Small intestine (tissue), 7 donors: ENCODE results near the gene HERC3. TPM values are rescaled to one million over a fixed set of nuclear protein-coding genes. Genes with fewer than 3 reads are reported as not detected.
A peak's percentile ranks its signal among the peaks of the same experiment; 100 is the strongest.

Experiments
- DNase-seq, 2 donors: peaks; one replicate each; pipeline versions ENCODE4 v3.0.0 to v3.0.0-alpha.2; 2013
- FAIRE-seq: peaks from 2 replicates; lab custom pipeline; 2012; peaks lifted over from hg19 to GRCh38; lab: Jason Lieb, UNC
- H3K27ac ChIP-seq, 3 donors: one replicate each; pipeline ENCODE4 v1.5.1; 2013; ENCODE audit warnings: low read length in 2 of 3, mild to moderate bottlenecking in 2 of 3, control low read depth in 1 of 3, inconsistent platforms in 1 of 3, low read depth in 1 of 3, moderate library complexity in 1 of 3
- H3K27me3 ChIP-seq, 3 donors: one replicate each; pipeline ENCODE4 v1.6.1; 2013; ENCODE audit warnings: low read length in 3 of 3, inconsistent platforms in 1 of 3; ENCODE audit not compliant: control insufficient read depth in 3 of 3, insufficient read depth in 3 of 3
- H3K36me3 ChIP-seq, 3 donors: one replicate each; pipeline ENCODE4 v1.6.1; 2013; ENCODE audit warnings: low read length in 3 of 3, inconsistent platforms in 1 of 3, low read depth in 1 of 3, mild to moderate bottlenecking in 1 of 3, moderate library complexity in 1 of 3; ENCODE audit not compliant: control insufficient read depth in 3 of 3, insufficient read depth in 2 of 3
- H3K4me1 ChIP-seq, 3 donors: one replicate each; pipeline ENCODE4 v1.6.1; 2013; ENCODE audit warnings: low read length in 2 of 3, inconsistent platforms in 1 of 3, low read depth in 1 of 3, mild to moderate bottlenecking in 1 of 3, moderate library complexity in 1 of 3; ENCODE audit not compliant: control insufficient read depth in 3 of 3, insufficient read depth in 2 of 3
- H3K4me3 ChIP-seq, 3 donors: one replicate each; pipeline ENCODE4 v1.5.1; 2013; ENCODE audit warnings: low read length in 3 of 3, control low read depth in 1 of 3, inconsistent platforms in 1 of 3, low read depth in 1 of 3, mild to moderate bottlenecking in 1 of 3, moderate library complexity in 1 of 3
- H3K9me3 ChIP-seq, 2 donors: one replicate each; pipeline ENCODE4 v1.6.1; 2013; ENCODE audit warnings: low read depth in 1 of 2, low read length in 1 of 2; ENCODE audit not compliant: control insufficient read depth in 2 of 2, insufficient read depth in 1 of 2
- WGBS, 3 donors: extraction: QIAGEN DNeasy Blood & Tissue Kit; methylation state at CpG; one replicate each; pipeline ENCODE4 v1.1.7; 2013; 5-methylcytosine and 5-hydroxymethylcytosine counted together
- polyA plus RNA-seq, 4 donors: library from polyadenylated mRNA; stranded (reverse) in 3 of 4; unstranded in 1 of 4; fragments of 200-250 nt in 3 of 4; fragments of 120-200 nt in 1 of 4; gene quantifications; one replicate each; pipeline versions ENCODE4 v1.2.1 to v1.2.3, GENCODE V29; 2013
- donor health status: healthy with polysubstance abuse.
- donor health status: control.
- donor health status: control.
- donor health status: Bipolar disorder and iron deficiency.
- donor health status: healthy.

Gene HERC3
- polyA plus RNA-seq, 4 donors, result 6.6 to 17.2 (median 10.6) TPM

DNA sequence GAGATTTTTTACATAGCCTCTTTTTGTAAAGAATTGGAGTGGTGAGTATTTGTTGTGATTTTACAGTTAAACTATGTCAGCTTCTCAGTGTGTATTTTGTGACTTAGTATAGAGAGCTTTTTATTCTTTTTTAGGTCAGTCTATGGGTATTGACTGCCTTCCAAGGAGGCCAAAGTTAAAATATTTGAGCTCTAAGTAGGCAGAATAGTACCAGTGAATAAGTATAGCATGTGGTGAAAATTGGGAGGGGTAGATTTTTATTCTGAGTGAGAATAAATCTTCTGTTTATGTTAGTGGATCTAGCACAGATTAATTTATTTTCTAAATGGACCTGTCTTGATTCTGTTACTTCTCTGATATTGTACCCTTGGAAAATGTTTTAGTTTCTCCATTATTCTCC lies 37.5 kb downstream of the HERC3 start:
- Histone ChIP-seq H3K36me3 (peaks cover 0 to 4% (median 0%) of the 10 kb centered on the region in 3 donors), H3K27ac (no peak overlapping the region), H3K4me1 (no peaks in the 10 kb centered on the region), H3K9me3 (peaks cover 0 to 17% of the 10 kb centered on the region in 2 donors), H3K27me3 (no peaks in the 10 kb centered on the region), H3K4me3 (no peak overlapping the region)
- FAIRE-seq (no peak), DNase-seq (no peak)

DNA sequence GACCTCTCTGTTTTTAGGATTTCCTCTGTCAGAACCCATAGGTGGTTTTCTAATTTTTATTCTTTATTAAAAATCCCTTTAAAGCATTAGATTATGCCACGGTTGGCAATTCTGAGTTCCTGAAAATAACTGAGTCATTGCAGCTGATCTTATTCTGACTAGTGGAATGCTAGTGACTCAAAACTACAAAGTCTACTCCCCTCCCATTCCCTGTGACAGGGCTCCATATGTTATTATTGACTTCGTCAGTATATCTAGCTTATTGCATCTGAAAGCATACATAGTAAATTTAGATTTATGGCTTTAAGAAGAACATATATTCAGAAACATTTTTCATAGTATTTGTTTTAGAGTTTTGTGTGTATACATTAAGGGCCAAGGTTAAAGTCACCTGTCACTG lies 38.5 kb downstream of the HERC3 start:
- Histone ChIP-seq H3K36me3 (peaks cover 0 to 4% (median 0%) of the 10 kb centered on the region in 3 donors), H3K27me3 (no peaks in the 10 kb centered on the region), H3K9me3 (peaks cover 0 to 20% of the 10 kb centered on the region in 2 donors), H3K4me3 (no peak overlapping the region), H3K4me1 (no peaks in the 10 kb centered on the region), H3K27ac (no peak overlapping the region)
- peak; percentile 8 to 38 for DNase-seq
- peak; percentile 53 for FAIRE-seq
- 64 to 78% (median 73%) methylated on average over 2 of the region's 2 CpGs for WGBS, 3 donors

DNA sequence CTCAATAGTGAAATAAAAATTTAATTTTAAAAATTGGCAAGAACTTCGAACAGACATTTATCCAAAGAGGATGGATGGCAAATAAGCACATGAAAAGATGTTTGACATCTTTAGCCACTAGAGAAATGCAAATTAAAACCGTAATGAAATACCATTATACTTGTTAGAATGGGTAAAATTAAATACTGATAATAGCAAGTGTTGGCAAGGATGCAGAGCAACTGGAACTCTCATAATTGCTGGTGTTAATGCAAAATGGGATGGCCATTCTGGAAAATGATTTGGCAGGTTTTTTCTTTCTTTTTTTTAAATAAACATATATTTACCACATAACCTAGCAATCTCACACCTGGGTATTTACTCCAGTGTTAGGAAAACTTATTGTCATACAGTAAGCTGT lies 51.7 kb downstream of the HERC3 start:
- DNase-seq, result no peak
- Histone ChIP-seq H3K9me3 (peaks cover 0 to 4% of the 10 kb centered on the region in 2 donors), H3K27ac (no peak overlapping the region), H3K36me3 (no peaks in the 10 kb centered on the region), H3K4me1 (no peaks in the 10 kb centered on the region), H3K4me3 (no peak overlapping the region), H3K27me3 (no peaks in the 10 kb centered on the region)
- no peak for FAIRE-seq
- WGBS, 3 donors, result 94 to 96% (median 95%) methylated on average over 2 of the region's 2 CpGs

DNA sequence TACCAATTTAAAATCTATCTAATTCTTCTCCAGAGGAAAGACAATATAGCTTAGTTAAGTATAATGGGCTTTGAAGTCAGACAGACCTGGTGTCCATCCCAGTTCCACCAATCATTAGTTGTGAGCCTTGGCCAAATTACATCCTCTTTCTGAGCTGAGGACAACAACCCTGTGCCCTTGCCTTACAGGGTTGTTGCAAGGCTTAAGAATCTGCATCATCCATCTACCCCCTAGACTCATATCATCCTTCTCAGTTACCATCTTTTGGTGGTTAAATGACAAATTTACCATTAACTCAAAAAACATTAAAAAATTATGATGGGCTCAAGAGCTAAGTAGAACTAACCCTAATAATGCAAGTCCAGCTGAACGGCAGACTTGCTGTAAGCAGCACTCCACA lies 53.7 kb downstream of the HERC3 start:
- DNase-seq (no peak), FAIRE-seq (no peak)
- Histone ChIP-seq H3K27ac (no peak overlapping the region), H3K36me3 (peaks cover 0 to 2% (median 0%) of the 10 kb centered on the region in 3 donors), H3K4me3 (no peak overlapping the region), H3K9me3 (peaks cover 0 to 4% of the 10 kb centered on the region in 2 donors), H3K4me1 (no peaks in the 10 kb centered on the region), H3K27me3 (no peaks in the 10 kb centered on the region)
- WGBS, 3 donors, result 92 to 100% (median 97%) methylated on average over 1 of the region's 1 CpG

DNA sequence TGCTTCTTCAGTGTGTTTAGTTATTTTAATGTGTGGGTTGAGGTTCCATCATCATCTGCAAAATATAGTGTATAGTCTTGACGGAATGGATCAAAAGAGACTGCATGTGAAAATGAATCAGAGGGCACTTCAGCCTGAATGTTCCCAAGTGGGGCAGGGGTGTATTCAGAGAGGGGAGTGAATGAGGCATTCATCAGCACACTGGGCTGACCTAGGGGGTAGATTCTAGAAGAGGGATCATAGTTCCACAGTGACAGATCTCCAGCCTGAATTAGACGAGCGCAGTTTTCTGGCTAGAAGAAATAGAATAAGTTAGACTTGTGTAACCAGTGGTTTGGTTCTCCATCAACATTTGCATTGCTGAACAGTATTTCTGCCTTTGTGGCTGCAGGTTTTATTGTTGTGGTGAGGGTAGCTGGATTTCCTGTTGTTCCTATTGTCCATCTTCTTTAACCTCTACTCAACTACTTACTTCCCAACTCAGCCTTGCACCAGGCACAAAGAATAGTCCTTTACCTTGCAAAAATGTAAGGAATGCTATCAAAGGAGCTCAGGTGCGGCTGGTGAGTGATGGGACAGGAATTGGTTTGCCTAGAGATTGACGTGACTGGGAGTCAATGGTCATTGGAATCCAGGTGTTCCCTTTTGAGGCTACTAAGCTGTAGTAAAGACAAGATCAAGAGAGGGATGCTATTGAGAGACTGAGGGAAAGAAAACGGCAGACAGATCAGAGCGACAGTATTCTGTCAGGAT lies 54.4 kb downstream of the HERC3 start:
- Histone ChIP-seq H3K27me3 (no peaks in the 10 kb centered on the region), H3K36me3 (peaks cover 0 to 2% (median 0%) of the 10 kb centered on the region in 3 donors), H3K4me3 (no peak overlapping the region), H3K9me3 (peaks cover 0 to 4% of the 10 kb centered on the region in 2 donors), H3K4me1 (no peaks in the 10 kb centered on the region), H3K27ac (no peak overlapping the region)
- DNase-seq (no peak), FAIRE-seq (no peak)
- 95 to 96% (median 96%) methylated on average over 7 of the region's 7 CpGs for WGBS, 3 donors

DNA sequence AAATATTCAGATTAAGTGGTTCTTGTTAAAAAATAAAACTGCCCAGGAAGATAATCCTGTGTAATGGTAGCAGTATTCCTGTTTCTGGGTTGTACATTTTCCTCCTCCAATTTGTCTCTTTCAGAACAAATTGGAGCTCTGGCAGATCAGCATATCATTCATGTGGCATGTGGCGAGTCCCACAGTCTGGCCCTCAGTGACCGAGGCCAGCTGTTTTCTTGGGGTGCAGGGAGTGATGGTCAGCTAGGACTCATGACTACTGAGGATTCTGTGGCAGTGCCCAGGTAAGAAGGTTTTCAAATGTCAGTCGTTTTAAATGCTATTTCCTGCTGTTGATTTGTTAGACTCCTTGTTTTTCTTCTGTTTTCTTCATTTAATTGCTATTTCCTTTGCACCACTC lies 57.4 kb downstream of the HERC3 start:
- Histone ChIP-seq H3K27ac (no peak overlapping the region), H3K4me1 (no peaks in the 10 kb centered on the region), H3K9me3 (no peaks in the 10 kb centered on the region), H3K36me3 (peaks cover 0 to 6% (median 2%) of the 10 kb centered on the region in 3 donors), H3K27me3 (no peaks in the 10 kb centered on the region), H3K4me3 (no peak overlapping the region)
- no peak for DNase-seq
- FAIRE-seq, result no peak
- 80 to 81% (median 80%) methylated on average over 3 of the region's 3 CpGs for WGBS, 3 donors

DNA sequence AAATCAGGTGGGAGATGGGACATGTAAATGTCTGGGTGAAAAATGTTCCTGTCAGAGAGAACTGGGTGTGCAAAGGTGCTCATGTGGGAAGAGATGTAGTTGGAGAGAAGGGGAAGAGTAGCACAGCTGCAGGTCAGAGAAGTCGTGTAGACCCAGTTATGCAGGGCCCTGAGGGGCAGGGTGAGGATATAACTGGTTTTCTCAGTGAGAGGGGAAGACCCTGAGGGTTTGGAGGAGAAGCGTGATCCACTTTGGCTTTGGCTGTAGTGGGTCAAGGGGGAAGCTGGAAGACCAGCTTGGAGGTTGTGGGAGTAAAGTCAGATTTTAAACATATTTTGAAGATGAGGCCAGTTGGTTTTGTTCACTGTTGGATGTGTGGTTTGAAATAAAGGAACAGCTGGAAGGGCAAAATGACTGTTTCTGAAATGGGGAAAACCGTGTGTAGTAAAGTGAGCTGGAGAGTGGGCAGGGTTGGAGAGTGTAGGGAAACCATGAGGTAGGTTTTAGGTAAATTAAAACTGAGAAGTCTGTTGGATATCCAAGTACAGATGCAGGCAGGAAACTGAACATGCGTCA lies 61.2 kb downstream of the HERC3 start:
- Histone ChIP-seq H3K27ac (no peak overlapping the region), H3K36me3 (peaks cover 6 to 13% (median 9%) of the 10 kb centered on the region in 3 donors), H3K9me3 (no peaks in the 10 kb centered on the region), H3K27me3 (no peaks in the 10 kb centered on the region), H3K4me1 (no peaks in the 10 kb centered on the region), H3K4me3 (no peak overlapping the region)
- no peak for DNase-seq
- FAIRE-seq, result no peak
- 84 to 88% (median 87%) methylated on average over 4 of the region's 4 CpGs for WGBS, 3 donors

DNA sequence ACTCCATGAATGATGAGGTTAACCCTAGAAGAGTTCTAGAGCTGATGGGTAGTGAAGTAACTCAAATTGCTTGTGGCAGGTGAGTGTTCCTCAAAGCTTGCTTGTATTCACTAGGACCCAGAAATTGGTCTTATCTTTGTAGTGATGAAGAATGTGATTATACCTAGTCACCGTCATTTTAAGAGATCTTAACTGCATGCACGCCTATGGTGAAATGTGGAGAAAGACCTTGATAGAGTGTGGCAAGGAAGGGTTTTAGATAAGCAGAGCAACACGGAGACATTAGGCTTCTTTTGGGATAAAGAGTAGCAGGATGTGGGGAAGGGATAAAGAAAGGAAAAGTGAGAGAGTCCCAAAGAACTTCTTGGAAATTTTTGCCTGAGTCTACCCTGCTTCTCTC lies 62.9 kb downstream of the HERC3 start:
- FAIRE-seq, result no peak
- WGBS, 3 donors, result 89 to 94% (median 94%) methylated on average over 3 of the region's 3 CpGs
- peaks cover 0 to 6% (median 0%) of the 10 kb centered on the region in 3 donors for H3K4me1 ChIP-seq

More for the DNA sequence above, 62.9 kb downstream of the HERC3 start:
- Histone ChIP-seq H3K36me3 (peaks cover 6 to 13% (median 7%) of the 10 kb centered on the region in 3 donors), H3K4me3 (no peak overlapping the region), H3K27ac (no peak overlapping the region), H3K27me3 (no peaks in the 10 kb centered on the region), H3K9me3 (no peaks in the 10 kb centered on the region)
- no peak for DNase-seq
